ENCODE results near the gene DISC1. TPM values are rescaled to one million over a fixed set of nuclear protein-coding genes. Genes with fewer than 3 reads are reported as not detected.
"Not testable (repeated sequence)": the region's sequence is repeated elsewhere in the genome, so short reads cannot be mapped to it uniquely, and the experiment has no call there.

Gene DISC1
- polyA plus RNA-seq, 1 donor from 2014 or later, result 0.84 TPM

DNA sequence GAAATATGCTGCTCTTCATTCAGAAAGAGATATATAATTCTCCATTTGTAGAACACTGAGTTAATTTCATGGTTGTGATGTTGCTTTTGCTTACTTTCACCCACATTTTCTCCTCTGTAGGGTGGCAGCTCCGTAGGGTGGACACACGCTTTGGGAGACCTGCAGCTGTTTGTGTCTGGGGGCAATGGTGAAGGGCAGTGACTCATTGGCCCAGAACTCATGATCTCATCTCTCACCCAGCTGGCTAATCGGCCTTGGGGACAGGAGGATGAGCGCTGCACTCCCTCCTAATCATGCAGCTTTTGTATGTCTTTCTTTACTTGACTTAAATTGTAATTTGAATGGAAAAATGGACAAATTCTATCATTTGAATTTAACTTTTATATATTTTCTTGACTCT is 9.6 kb downstream of the DISC1 start:
- H3K9me3 ChIP-seq (ENCODE audit: low read length), result no peaks in the 10 kb centered on the region
- no peaks in the 10 kb centered on the region for H3K79me2 ChIP-seq (replicated peaks; ENCODE audit: insufficient read depth, low read length)
- no peak overlapping the region for H3K4me3 ChIP-seq (ENCODE audit: low read length)
- H3K27me3 ChIP-seq (ENCODE audit: insufficient read depth, low read depth, low read length), result no peaks in the 10 kb centered on the region
- H3K27ac ChIP-seq (ENCODE audit: low read length), result no peak overlapping the region
- no peaks in the 10 kb centered on the region for H3K36me3 ChIP-seq (ENCODE audit: insufficient read depth, low read length)
- no peak for TF ChIP-seq POLR2AphosphoS5 (IDR thresholded peaks at IDR 0.05)
- TF ChIP-seq, protein P1, sequence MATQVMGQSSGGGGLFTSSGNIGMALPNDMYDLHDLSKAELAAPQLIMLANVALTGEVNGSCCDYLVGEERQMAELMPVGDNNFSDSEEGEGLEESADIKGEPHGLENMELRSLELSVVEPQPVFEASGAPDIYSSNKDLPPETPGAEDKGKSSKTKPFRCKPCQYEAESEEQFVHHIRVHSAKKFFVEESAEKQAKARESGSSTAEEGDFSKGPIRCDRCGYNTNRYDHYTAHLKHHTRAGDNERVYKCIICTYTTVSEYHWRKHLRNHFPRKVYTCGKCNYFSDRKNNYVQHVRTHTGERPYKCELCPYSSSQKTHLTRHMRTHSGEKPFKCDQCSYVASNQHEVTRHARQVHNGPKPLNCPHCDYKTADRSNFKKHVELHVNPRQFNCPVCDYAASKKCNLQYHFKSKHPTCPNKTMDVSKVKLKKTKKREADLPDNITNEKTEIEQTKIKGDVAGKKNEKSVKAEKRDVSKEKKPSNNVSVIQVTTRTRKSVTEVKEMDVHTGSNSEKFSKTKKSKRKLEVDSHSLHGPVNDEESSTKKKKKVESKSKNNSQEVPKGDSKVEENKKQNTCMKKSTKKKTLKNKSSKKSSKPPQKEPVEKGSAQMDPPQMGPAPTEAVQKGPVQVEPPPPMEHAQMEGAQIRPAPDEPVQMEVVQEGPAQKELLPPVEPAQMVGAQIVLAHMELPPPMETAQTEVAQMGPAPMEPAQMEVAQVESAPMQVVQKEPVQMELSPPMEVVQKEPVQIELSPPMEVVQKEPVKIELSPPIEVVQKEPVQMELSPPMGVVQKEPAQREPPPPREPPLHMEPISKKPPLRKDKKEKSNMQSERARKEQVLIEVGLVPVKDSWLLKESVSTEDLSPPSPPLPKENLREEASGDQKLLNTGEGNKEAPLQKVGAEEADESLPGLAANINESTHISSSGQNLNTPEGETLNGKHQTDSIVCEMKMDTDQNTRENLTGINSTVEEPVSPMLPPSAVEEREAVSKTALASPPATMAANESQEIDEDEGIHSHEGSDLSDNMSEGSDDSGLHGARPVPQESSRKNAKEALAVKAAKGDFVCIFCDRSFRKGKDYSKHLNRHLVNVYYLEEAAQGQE (IDR thresholded peaks at IDR 0.05; ENCODE audit: borderline replicate concordance), result no peak
- no peak for TF ChIP-seq TAF1 (IDR thresholded peaks at IDR 0.05; ENCODE audit: low read depth)
- TF ChIP-seq SMC3 (conservative IDR thresholded peaks at IDR 0.05; ENCODE audit: poor library complexity), result no peak
- no peak for TF ChIP-seq RAD21 (conservative IDR thresholded peaks at IDR 0.05)
- no peak for TF ChIP-seq EP300 (conservative IDR thresholded peaks at IDR 0.05; ENCODE audit: poor library complexity, severe bottlenecking)
- TF ChIP-seq, protein P2, sequence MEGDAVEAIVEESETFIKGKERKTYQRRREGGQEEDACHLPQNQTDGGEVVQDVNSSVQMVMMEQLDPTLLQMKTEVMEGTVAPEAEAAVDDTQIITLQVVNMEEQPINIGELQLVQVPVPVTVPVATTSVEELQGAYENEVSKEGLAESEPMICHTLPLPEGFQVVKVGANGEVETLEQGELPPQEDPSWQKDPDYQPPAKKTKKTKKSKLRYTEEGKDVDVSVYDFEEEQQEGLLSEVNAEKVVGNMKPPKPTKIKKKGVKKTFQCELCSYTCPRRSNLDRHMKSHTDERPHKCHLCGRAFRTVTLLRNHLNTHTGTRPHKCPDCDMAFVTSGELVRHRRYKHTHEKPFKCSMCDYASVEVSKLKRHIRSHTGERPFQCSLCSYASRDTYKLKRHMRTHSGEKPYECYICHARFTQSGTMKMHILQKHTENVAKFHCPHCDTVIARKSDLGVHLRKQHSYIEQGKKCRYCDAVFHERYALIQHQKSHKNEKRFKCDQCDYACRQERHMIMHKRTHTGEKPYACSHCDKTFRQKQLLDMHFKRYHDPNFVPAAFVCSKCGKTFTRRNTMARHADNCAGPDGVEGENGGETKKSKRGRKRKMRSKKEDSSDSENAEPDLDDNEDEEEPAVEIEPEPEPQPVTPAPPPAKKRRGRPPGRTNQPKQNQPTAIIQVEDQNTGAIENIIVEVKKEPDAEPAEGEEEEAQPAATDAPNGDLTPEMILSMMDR (IDR thresholded peaks at IDR 0.05; ENCODE audit: poor library complexity, severe bottlenecking), result no peak
- no peak for TF ChIP-seq EZH2 (IDR thresholded peaks at IDR 0.05; ENCODE audit: borderline replicate concordance, insufficient read depth, low read length, poor library complexity, severe bottlenecking)
- no peak for TF ChIP-seq MXI1 (conservative IDR thresholded peaks at IDR 0.05; ENCODE audit: poor library complexity, severe bottlenecking)
- H2AFZ ChIP-seq (ENCODE audit: low read depth, low read length), result no peak overlapping the region
- no peaks in the 10 kb centered on the region for H4K20me1 ChIP-seq (ENCODE audit: insufficient read depth)
- no peak overlapping the region for H3K4me2 ChIP-seq (ENCODE audit: low read length)
- no peaks in the 10 kb centered on the region for H3F3A ChIP-seq (ENCODE audit: insufficient read depth, low read length, poor library complexity, severe bottlenecking)
- H3K9me2 ChIP-seq (ENCODE audit: insufficient read depth, low read length), result no peaks in the 10 kb centered on the region
- no peak overlapping the region for H3K9ac ChIP-seq (ENCODE audit: low read length)

DNA sequence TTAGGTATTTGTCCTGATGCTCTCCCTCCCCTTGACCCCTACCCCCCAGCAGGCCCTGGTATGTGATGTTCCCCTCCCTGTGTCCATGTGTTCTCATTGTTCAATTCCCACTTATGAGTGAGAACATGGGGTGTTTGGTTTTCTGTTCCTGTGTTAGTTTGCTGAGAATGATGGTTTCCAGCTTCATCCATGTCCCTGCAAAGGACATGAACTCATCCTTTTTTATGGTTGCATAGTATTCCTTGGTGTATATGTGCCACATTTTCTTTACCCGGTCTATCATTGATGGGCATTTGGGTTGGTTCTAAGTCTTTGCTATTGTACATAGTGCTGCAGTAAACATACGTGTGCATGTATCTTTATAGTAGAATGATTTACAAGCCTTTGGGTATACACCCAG is 10.3 kb downstream of the DISC1 start:
- not testable (repeated sequence) for H2AFZ ChIP-seq (ENCODE audit: low read depth, low read length); H3K9me3 ChIP-seq (ENCODE audit: low read length); H4K20me1 ChIP-seq (ENCODE audit: insufficient read depth); H3K27me3 ChIP-seq (ENCODE audit: insufficient read depth, low read depth, low read length); H3K4me3 ChIP-seq (ENCODE audit: low read length); H3K9me2 ChIP-seq (ENCODE audit: insufficient read depth, low read length); H3K4me2 ChIP-seq (ENCODE audit: low read length); H3K27ac ChIP-seq (ENCODE audit: low read length); H3K79me2 ChIP-seq (replicated peaks; ENCODE audit: insufficient read depth, low read length); H3K36me3 ChIP-seq (ENCODE audit: insufficient read depth, low read length); H3F3A ChIP-seq (ENCODE audit: insufficient read depth, low read length, poor library complexity, severe bottlenecking); H3K9ac ChIP-seq (ENCODE audit: low read length)

DNA sequence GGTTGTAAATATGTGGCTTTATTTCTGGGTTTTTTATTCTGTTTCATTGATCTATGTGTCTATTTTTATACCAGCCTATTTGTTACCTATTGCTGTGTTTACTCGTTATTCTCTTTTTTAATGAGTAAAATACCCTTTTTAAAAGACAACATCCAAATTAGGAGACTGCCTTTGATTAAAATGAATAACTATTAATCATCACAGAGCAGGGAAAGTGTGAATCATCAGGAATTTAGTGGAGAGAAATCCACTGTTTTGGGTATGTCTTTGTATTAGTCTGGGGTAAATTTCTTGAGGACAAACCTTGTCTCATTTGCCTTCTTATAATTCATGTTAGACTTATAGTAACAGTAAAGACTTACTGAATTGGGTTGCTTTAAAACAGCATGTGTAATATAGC is 12.1 kb downstream of the DISC1 start:
- no peak overlapping the region for H3K9ac ChIP-seq (ENCODE audit: low read length)
- no peak overlapping the region for H3K4me2 ChIP-seq (ENCODE audit: low read length)
- H3K27me3 ChIP-seq (ENCODE audit: insufficient read depth, low read depth, low read length), result no peaks in the 10 kb centered on the region
- H3K4me3 ChIP-seq (ENCODE audit: low read length), result no peak overlapping the region
- no peaks in the 10 kb centered on the region for H3K9me3 ChIP-seq (ENCODE audit: low read length)
- H2AFZ ChIP-seq (ENCODE audit: low read depth, low read length), result no peak overlapping the region
- no peaks in the 10 kb centered on the region for H3K9me2 ChIP-seq (ENCODE audit: insufficient read depth, low read length)
- TF ChIP-seq EP300 (conservative IDR thresholded peaks at IDR 0.05; ENCODE audit: poor library complexity, severe bottlenecking) (no peak), POLR2AphosphoS5 (IDR thresholded peaks at IDR 0.05) (no peak), MXI1 (conservative IDR thresholded peaks at IDR 0.05; ENCODE audit: poor library complexity, severe bottlenecking) (no peak), RAD21 (conservative IDR thresholded peaks at IDR 0.05) (no peak), TAF1 (IDR thresholded peaks at IDR 0.05; ENCODE audit: low read depth) (no peak), EZH2 (IDR thresholded peaks at IDR 0.05; ENCODE audit: borderline replicate concordance, insufficient read depth, low read length, poor library complexity, severe bottlenecking) (no peak), SMC3 (conservative IDR thresholded peaks at IDR 0.05; ENCODE audit: poor library complexity) (no peak)
- TF ChIP-seq, protein P2 (IDR thresholded peaks at IDR 0.05; ENCODE audit: poor library complexity, severe bottlenecking), result no peak
- TF ChIP-seq, protein P1 (IDR thresholded peaks at IDR 0.05; ENCODE audit: borderline replicate concordance), result no peak
- H3K27ac ChIP-seq (ENCODE audit: low read length), result no peak overlapping the region
- H3K79me2 ChIP-seq (replicated peaks; ENCODE audit: insufficient read depth, low read length), result no peaks in the 10 kb centered on the region
- no peaks in the 10 kb centered on the region for H3K36me3 ChIP-seq (ENCODE audit: insufficient read depth, low read length)
- no peaks in the 10 kb centered on the region for H3F3A ChIP-seq (ENCODE audit: insufficient read depth, low read length, poor library complexity, severe bottlenecking)
- no peaks in the 10 kb centered on the region for H4K20me1 ChIP-seq (ENCODE audit: insufficient read depth)

All from neural cell (in vitro differentiated cells).